COLO668 (cell line): ENCODE results near the gene IL1RAPL1.

Experiments used
- DNase-seq: peaks from one replicate; lab custom pipeline; 2025; ENCODE audit not compliant: unreplicated experiment; lab: John Stamatoyannopoulos, UW

IL1RAPL1 gene

DNA sequence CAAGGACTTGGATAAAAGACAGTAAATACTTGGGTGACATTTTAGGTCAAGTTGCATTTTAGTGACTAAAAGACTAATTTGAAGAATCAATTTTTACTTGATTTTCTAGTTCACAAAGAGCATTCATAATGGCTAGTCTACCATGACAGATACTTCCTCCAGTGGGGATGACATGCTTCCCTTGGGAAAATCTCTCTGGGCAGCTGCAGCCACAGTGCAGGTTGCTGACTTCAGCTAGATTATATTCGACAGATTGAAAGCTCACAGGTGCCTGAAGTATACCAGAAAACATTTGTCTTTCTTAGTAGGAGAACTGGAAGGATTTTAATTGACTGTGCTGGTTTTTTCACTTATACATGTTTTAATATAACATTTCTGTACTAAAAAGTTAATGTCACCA is 1418.6 kb downstream of the IL1RAPL1 start:
- DNase-seq: no peak
